GM12892 (cell line): ENCODE measurements around the gene ARID1B.

ENCODE experiments used
- POLR2AphosphoS5 ChIP-seq: IDR thresholded peaks from 2 replicates; pipeline ENCODE4 v1.6.1; 2011; ENCODE audit warnings: low read depth, low read length, control low read depth
- TAF1 ChIP-seq: IDR thresholded peaks from 2 replicates; pipeline ENCODE4 v1.6.1; 2011; ENCODE audit warnings: low read depth, mild to moderate bottlenecking, control low read depth, low read length, borderline replicate concordance

DNA sequence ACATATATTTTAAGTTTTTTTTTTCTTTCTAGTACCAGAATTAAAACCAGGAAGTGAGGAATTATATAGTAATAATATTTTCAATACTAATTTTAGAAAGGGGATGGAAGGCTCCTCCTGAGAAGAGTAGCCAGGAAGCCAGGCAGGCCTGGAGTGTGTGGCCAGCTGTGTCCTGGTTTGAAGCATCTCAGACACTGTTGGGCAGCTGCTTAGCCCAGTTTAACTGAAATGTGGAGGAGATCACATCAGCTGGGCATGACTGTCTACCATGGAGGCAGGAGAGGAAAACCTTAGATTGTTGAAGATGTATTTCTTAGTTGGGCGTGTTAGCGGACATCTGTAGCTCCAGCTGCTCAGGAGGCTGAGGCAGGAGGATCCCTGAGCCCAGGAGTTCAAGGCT is 142.2 kb downstream of the ARID1B start:
- TF ChIP-seq TAF1 (no peak), POLR2AphosphoS5 (no peak)
